Measurements from ENCODE around the gene GPR155.
"Not testable (repeated sequence)": the region's sequence is repeated elsewhere in the genome, so short reads cannot be mapped to it uniquely, and the experiment has no call there.

The GPR155 gene

DNA sequence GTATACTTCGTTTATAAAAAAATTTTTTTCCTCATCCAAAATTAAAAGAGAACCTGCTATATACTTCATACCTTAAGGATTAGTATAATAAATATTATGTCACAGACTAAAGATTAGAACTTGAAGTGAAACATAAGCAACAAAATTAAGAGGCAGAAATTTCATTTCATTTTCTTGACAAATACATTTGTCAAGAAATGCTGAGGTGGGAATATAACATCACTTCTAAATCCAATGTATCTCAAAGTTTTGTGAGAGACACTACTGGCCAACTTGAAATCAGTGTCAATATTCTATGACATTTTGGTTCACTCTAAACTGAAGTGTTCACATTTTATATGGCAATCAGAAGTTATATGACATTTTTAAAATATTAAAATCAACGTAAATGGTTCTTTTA, 47.5 kb downstream of the GPR155 start:
- no peak for DNase-seq (ENCODE audit: low spot score)

GRCh38 chr2:174438146-174438886, 48.5 kb downstream of the GPR155 start:
- no peak for DNase-seq (ENCODE audit: low spot score)

DNA sequence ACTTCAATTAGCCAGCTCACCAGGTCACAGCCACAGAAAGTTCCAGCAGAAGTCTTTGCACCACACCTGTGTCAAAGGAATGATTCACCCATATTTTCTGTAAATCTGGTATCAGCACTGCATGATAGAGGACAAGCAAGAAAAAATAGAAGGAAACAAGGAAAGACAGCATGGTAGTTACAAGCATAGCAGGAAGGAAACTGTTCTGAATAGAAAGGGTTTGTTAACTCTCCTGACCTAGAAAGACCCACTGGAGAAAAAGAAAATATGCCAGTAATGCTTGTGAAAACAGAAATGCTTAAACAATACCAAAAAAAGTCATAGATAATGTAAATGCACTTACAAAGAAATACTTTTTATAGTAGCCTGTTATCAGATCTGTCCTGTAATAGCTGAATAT, 50.5 kb downstream of the GPR155 start:
- no peak for DNase-seq (ENCODE audit: low spot score)

- DNase-seq (ENCODE audit: low spot score): no peak
These were observed 54.9 kb downstream of the GPR155 start for GRCh38 chr2:174431902-174432301.

- DNase-seq (ENCODE audit: low spot score): no peak
These were observed 56.8 kb downstream of the GPR155 start for GRCh38 chr2:174430066-174430465.

DNA sequence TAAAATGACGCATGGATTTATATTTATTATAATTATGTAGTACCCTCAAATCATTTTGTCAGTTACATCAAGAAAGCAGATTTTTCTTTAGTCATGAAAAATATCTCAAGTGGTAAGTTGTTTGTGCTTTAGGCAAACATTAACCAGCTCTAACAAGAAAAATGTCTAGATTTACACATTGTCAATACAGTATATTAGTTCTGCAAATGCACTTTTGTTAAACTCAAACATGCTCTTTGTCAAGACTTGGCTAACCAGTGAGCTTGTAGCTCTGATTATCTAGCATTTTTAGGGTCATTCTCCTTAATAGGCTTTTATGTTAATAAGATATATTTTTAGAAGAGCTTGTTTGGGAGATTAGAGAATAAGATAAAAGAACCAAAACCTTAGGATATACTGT, 58.6 kb downstream of the GPR155 start:
- DNase-seq (ENCODE audit: low spot score): no peak

GRCh38 chr2:174412256-174412655, 74.6 kb downstream of the GPR155 start:
- DNase-seq (ENCODE audit: low spot score): no peak

GRCh38 chr2:174410039-174410438, 76.8 kb downstream of the GPR155 start:
- DNase-seq (ENCODE audit: low spot score): not testable (repeated sequence)

DNA sequence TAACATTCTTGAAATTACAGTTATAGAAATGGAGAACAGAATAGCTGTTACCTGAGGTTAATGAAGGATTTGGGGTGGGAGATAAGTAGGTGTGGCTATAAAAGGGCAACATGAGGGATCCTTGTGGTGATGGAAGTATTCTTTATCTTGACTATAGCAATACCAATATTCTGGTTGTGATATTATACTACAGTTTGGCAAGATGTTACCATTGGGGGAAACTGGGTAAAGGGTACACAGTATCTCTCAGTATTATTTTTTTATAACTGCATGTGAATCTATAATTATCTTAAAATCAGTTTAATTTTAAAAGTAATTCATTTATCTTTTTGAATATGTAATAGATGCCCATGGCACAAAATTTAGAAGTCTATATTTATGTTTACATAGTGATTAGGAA, 83.2 kb downstream of the GPR155 start:
- DNase-seq (ENCODE audit: low spot score): no peak

- no peak for DNase-seq (ENCODE audit: low spot score)
These were observed 86.0 kb downstream of the GPR155 start for GRCh38 chr2:174400853-174401252.

- DNase-seq (ENCODE audit: low spot score): no peak
These were observed 87.7 kb downstream of the GPR155 start for GRCh38 chr2:174399171-174399570.

DNA sequence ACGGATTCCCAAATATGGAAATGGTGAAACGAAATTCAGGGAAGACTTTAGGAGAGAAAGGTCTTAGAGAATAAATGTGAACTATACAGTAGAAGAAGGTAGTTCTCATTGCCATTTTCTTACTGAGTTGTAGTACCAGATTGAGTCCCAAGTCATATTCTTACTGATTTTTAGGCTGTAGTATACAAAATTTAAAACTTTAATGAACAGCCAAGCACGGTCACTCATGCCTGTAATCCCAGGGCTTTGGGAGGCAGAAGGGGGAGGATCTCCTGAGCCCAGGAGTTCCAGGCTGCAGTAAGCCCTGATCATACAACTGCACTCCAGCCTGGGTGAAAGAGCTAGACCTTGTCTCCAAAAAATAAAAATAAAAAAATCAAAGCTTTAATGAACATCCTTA, 89.1 kb downstream of the GPR155 start:
- DNase-seq (ENCODE audit: low spot score): no peak

DNA sequence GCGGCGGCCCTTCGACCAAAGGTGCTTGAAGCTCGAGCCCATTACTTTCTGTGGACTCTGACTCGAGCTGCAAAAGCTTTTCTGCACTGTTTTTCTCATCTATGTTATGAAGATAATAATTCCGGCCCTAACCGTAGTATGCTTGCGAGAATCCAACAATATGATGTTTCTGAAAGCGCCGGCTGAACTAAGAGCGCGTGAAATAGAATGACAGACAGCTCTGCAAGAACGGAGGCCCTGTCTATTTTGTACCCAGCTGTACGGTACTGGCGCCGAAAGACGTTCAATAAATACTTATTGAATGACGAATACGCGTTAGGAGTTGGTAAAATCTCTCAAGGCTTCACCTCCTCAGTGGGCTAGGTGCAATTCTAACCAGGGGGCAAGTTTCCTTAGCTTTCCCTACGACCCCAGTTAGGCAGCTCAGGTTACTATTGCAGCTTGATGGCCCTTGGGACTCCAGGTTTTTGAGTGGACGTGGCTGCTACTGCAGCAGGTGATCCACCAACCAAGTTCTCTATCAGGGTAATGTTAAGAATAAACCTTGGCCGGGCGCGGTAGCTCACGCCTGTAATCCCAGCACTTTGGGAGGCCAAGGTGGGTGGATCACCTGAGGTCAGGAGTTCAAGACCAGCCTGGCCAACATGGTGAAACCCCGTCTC, 90.7 kb downstream of the GPR155 start:
- DNase-seq (ENCODE audit: low spot score): no peak

DNA sequence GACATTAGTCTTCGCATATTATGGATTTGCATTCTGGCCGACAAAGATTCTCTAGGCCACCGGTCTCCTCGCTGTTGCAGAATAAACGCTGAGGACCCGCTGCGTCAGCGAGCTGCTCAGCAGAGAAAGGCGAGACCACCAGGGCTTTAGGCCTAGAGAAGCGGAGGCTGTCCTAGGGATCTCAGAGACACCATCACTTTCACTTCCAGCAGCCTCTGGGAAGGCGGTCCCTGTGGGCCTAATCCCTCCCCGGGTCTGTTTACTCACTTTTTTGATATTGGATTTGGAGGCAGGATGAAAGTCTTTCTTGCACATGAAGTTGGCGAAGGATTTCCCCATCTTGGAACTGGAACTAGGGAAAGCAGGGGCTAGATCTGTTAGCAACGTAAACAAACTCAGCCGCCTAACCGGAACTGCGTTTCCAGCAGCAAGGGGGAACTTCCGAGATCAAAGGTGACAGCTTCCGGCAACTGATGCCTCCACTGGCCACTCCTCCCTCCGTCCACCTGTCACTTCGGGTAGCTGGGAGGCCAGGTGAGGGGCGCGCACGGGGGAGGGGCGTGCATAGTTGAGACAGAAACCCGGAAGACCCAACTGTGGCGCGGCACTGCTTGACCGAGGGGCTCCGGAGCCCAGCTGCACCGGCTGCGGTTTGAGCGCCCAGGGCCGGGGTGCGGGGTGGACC, 91.4 kb downstream of the GPR155 start, which contains the start of gene SCRN3:
TSS of gene SCRN3 (plus strand) at position 447 of the 685 bp plus-strand sequence. CDS start 2,554 bp downstream, outside the sequence.
- peak; percentile 77 for DNase-seq (ENCODE audit: low spot score)

DNA sequence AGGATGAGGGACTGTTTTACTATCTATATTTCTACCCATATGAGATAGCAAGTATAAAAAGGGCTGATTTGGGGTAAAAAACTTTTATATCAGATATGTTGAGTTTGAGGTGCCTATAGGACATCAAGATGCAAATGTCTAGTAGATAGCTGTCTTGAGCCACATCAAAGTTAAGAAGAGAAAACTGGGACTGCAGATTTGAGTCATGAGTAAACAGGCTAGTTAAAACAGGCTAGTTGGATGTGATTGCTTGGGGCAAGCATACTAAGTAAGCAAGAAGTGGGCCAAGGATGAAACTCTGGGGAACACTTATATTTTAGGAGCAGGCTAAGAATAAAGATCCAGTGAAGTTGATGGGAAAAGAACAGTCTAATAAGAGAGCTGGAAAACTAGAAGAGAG, 94.1 kb downstream of the GPR155 start:
- no peak for DNase-seq (ENCODE audit: low spot score)

DNA sequence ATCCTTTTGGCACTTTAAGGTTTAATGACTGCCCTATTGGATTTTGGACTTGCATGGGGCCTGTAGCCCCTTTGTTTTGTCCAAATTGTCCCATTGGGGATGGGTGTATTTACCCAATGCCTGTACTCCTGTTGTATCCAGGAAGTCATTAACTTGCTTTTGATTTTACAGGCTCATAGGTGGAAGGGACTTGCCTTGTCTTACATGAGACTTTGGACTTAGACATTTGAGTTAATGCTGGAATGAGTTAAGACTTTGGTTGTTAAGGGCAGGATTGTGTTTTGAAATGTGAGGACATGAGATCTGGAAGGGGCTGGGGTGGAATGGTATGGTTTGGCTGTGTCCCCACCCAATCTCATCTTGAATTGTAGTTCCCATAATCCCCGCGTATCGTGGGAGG, 96.5 kb downstream of the GPR155 start:
- DNase-seq (ENCODE audit: low spot score): not testable (repeated sequence)

GRCh38 chr2:174389542-174389941, 97.3 kb downstream of the GPR155 start:
- no peak for DNase-seq (ENCODE audit: low spot score)

DNA sequence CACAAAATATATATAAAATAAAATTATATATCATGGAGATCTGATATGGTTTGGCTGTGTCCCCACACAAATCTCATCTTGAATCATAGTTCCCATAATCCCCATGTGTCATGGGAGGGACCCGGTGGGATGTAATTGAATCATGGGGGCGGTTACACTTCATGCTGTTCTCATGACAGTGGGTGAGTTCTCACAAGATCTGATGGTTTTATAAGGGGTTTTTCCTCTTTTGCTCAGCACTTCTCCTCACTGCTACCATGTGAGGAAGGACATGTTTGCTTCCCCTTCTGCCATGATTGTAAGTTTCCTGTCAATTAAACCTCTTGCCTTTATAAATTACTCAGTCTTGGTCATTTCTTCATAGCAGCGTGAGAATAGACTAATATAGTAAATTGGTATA, 98.1 kb downstream of the GPR155 start:
- DNase-seq (ENCODE audit: low spot score): not testable (repeated sequence)

DNA sequence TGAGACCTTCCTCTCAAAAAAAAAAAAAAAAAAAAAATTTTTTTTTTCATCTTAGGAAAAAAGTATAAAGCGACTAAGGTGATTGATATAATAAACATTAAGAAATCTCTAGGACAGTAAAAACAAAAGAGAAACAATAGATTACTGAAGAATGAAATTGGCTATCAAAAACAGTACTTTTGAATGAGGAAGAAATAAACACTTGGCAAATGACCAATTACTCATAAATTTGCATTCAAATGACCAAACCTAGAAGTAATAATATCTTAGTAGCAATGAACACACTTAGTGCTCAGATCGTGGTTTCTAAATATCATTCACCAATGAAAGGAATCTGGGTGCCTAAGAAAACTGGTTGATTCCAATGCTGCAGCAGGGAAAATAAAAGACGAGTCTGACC, 101.6 kb downstream of the GPR155 start:
- no peak for DNase-seq (ENCODE audit: low spot score)

GRCh38 chr2:174383796-174384195, 103.0 kb downstream of the GPR155 start:
- DNase-seq (ENCODE audit: low spot score): no peak

Data from hepatic stellate cell (primary cell).